T-helper 1 cell treated with Interleukin-12 subunit alpha and Interleukin-12 subunit beta and Interleukin-4 antibody, amounts not matched to agents 30 ng/mL and 1 ng/mL, for 36 hours (primary cell): Measurements from ENCODE around the gene GRIP2. TPM values are rescaled to one million over a fixed set of nuclear protein-coding genes. Genes with fewer than 3 reads are reported as not detected.

Experiments used
- intact Hi-C: fragments of 100-400 bp; cut with micrococcal nuclease; formaldehyde crosslinking; loops from one replicate; pipeline ENCODE4 v1.15.1; 2024
- total RNA-seq: library from RNA; stranded (reverse); gene quantifications from 2 replicates; pipeline ENCODE4 v1.2.3, GENCODE V29; 2022

GRIP2 gene
- total RNA-seq, 1 donor from 2014 or later: 0.10 TPM

GRCh38 chr3:14453876-14454638 lies 86.1 kb downstream of the GRIP2 start:
- intact Hi-C loops: loop anchor here (5.0 kb wide), 1 partner anchor 492 kb away; no protein-coding TSS in a partner anchor

- intact Hi-C loops: loop anchor here (5.0 kb wide), 1 partner anchor 491 kb away; no protein-coding TSS in a partner anchor
Measured at GRCh38 chr3:14452740-14453710, 87.1 kb downstream of the GRIP2 start.

- intact Hi-C loops: loop anchor here (5.0 kb wide), 1 partner anchor 490 kb away; no protein-coding TSS in a partner anchor
Measured at GRCh38 chr3:14451844-14452739, 88.0 kb downstream of the GRIP2 start.

GRCh38 chr3:14450922-14451606 lies 89.1 kb downstream of the GRIP2 start:
- intact Hi-C loops: loop anchor here (5.0 kb wide), 1 partner anchor 489 kb away; no protein-coding TSS in a partner anchor

GRCh38 chr3:14450506-14450905 lies 89.6 kb downstream of the GRIP2 start:
- intact Hi-C loops: loop anchor here (5.0 kb wide), 1 partner anchor 488 kb away; no protein-coding TSS in a partner anchor

GRCh38 chr3:14448756-14449727 lies 91.1 kb downstream of the GRIP2 start:
- intact Hi-C loops: no loop called here

- intact Hi-C loops: no loop called here
Measured at GRCh38 chr3:14448063-14448462, 92.1 kb downstream of the GRIP2 start.

- intact Hi-C loops: no loop called here
Measured at GRCh38 chr3:14446988-14447570, 93.1 kb downstream of the GRIP2 start.

- intact Hi-C loops: no loop called here
Measured at GRCh38 chr3:14445773-14446172, 94.4 kb downstream of the GRIP2 start.

- intact Hi-C loops: no loop called here
Measured at GRCh38 chr3:14444380-14444779, 95.8 kb downstream of the GRIP2 start.

GRCh38 chr3:14441920-14442300 lies 98.2 kb downstream of the GRIP2 start:
- intact Hi-C loops: no loop called here

- intact Hi-C loops: no loop called here
Measured at GRCh38 chr3:14441240-14441919, 98.8 kb downstream of the GRIP2 start.

- intact Hi-C loops: no loop called here
Measured at GRCh38 chr3:14440531-14441239, 99.5 kb downstream of the GRIP2 start.

GRCh38 chr3:14440168-14440518 lies 100.0 kb downstream of the GRIP2 start:
- intact Hi-C loops: no loop called here

- intact Hi-C loops: loop anchor here (10.0 kb wide), 1 partner anchor 625 kb away; the partner anchor contains the start of gene MRPS25
Measured at GRCh38 chr3:14439501-14440167, 100.5 kb downstream of the GRIP2 start.
